Progenitor cell of endocrine pancreas (in vitro differentiated cells): ENCODE results near the gene HEXD. TPM values are rescaled to one million over a fixed set of nuclear protein-coding genes. Genes with fewer than 3 reads are reported as not detected.

Experiments used
- DNase-seq: peaks from one replicate; pipeline ENCODE4 v3.0.0; 2021; ENCODE audit warnings: low spot score; ENCODE audit not compliant: unreplicated experiment
- H3K27ac Mint-ChIP-seq: 2 replicates; pipeline ENCODE4 v1.8.0; 2021; ENCODE audit warnings: mild to moderate bottlenecking, moderate library complexity, mixed read lengths
- H3K27me3 Mint-ChIP-seq: 2 replicates; pipeline ENCODE4 v1.8.0; 2021; ENCODE audit warnings: mixed read lengths
- H3K36me3 Mint-ChIP-seq: 2 replicates; pipeline ENCODE4 v1.8.0; 2022; ENCODE audit warnings: mixed read lengths; ENCODE audit not compliant: insufficient read depth
- H3K4me1 Mint-ChIP-seq: 2 replicates; pipeline ENCODE4 v1.8.0; 2021; ENCODE audit warnings: low read depth, mixed read lengths
- H3K4me3 Mint-ChIP-seq: 2 replicates; pipeline ENCODE4 v1.8.0; 2021; ENCODE audit warnings: low read depth, mild to moderate bottlenecking, moderate library complexity, mixed read lengths
- H3K9me3 Mint-ChIP-seq: 2 replicates; pipeline ENCODE4 v1.8.0; 2021; ENCODE audit warnings: low read depth, mixed read lengths
- CTCF ChIP-seq: fragments of 200-600 bp; sonication (generic); IDR thresholded peaks from one replicate; pipeline ENCODE4 v1.5.0; 2021; ENCODE audit warnings: antibody characterized with exemption, mild to moderate bottlenecking; ENCODE audit not compliant: unreplicated experiment
- total RNA-seq: library from RNA; stranded (reverse); gene quantifications from 2 replicates; pipeline ENCODE4 v1.2.1, GENCODE V29; 2021

The HEXD gene
- total RNA-seq, 1 donor from 2014 or later: 86.4 TPM

DNA sequence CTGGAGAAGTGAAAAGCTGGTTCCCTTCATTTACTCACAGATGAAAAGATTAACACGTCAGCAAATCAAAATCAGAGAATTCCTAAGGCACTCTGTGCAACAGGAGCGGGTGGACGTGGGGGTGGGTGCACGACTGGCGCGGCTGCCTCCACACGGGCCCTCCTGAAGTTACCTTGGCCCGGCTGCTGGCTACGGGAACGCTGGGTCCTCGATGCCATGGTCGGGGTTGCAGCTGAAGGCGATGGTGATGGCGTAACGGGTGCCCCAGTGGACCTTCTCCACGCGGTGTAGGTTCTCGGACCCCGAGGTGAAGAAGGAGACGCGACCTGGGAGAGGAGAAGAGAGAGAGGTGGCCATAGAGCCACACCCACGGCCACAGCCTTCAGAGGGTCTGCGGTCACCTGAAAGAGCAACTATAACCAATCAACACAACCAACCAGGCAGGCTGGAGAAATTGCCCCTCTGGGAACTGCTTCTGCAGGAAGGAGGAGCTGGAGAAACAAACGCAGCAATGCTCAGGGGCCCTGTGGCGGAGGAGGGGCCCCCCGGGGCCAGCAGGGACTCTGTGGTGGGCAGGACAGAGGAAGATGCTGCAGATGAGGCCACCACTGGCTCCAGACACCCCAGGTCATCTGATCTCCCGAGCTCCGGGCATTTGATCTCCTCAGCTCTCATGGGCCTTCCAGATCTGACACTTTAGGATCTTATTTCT lies 25.8 kb upstream of the HEXD start:
- H3K36me3 Mint-ChIP-seq: no peaks in the 10 kb centered on the region
- H3K4me3 Mint-ChIP-seq: no peak overlapping the region
- H3K27ac Mint-ChIP-seq: no peak overlapping the region
- TF ChIP-seq CTCF: no peak
- no peak for DNase-seq
- H3K27me3 Mint-ChIP-seq: peaks cover 4% of the 10 kb centered on the region
- H3K9me3 Mint-ChIP-seq: no peaks in the 10 kb centered on the region
- no peaks in the 10 kb centered on the region for H3K4me1 Mint-ChIP-seq

GRCh38 chr17:82392941-82393340 lies 25.2 kb upstream of the HEXD start:
- Mint-ChIP-seq H3K4me1 (no peaks in the 10 kb centered on the region), H3K9me3 (no peaks in the 10 kb centered on the region), H3K36me3 (no peaks in the 10 kb centered on the region), H3K4me3 (no peak overlapping the region), H3K27me3 (no peaks in the 10 kb centered on the region), H3K27ac (no peak overlapping the region)
- no peak for DNase-seq
- no peak for TF ChIP-seq CTCF

DNA sequence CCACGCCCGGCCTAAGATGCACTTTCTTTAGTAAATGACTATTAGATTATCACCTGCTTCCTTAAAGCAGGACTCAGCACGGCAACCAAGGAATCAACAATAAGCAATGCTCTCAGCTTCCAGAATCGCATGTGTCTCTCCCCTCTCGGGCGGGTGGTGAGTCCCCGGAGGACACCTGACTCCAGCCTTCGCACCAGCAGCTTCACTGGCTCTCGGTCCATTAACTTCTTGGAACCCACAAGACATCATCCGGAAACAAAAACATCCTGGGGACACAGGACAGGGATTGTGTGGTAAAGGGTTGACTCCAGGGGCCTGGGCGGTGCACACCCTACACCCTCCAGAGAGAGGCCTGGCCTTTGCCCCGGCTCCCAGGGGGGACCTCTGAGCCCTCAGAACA lies 23.9 kb upstream of the HEXD start:
- H3K27me3 Mint-ChIP-seq: no peaks in the 10 kb centered on the region
- H3K4me3 Mint-ChIP-seq: no peak overlapping the region
- TF ChIP-seq CTCF: no peak
- H3K36me3 Mint-ChIP-seq: no peaks in the 10 kb centered on the region
- H3K4me1 Mint-ChIP-seq: no peaks in the 10 kb centered on the region
- H3K9me3 Mint-ChIP-seq: no peaks in the 10 kb centered on the region
- H3K27ac Mint-ChIP-seq: no peak overlapping the region
- no peak for DNase-seq

DNA sequence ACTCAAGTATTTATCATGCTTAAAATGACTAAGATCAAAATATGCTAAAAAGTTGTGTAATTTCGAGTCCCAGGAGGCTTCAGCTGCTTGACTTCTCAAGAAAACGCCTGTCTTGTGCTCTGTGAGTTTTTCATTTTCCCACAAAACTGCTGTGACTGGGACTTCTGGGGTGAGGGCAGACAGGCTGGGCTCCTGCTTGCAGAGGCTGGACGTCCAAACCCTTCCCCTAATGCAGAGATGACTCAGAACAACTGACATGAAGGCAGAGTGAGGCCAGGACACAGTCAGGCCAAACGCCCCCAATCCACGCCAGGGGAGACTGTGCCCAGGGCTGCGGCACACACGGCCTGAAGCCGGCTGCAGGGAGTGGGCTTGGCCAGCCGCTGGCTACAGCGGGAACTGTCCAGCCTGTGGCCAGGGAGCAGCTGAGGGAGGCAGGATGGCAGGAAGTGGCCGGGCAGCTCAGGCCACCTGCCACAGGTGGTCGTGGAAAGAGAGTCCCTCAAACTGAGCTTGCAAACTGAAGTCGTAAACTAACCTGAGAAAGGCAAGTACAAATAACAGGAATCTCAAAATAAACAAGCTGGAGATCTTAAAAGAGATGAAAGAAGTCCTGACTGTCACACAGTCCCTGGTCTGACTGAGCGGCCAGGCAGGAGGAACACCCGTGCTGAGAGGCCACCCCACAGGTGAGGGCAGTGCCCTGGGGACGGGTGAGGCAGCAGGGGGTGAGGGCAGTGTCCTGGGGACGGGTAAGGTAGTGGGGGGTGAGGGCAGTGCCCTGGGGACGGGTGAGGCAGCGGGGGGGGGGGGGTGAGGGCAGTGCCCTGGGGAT lies 21.3 kb upstream of the HEXD start:
- H3K27ac Mint-ChIP-seq: no peak overlapping the region

More for the DNA sequence above, 21.3 kb upstream of the HEXD start:
- TF ChIP-seq CTCF: no peak
- no peak for DNase-seq
- Mint-ChIP-seq H3K4me3 (no peak overlapping the region), H3K36me3 (peaks cover 6% of the 10 kb centered on the region), H3K9me3 (no peaks in the 10 kb centered on the region), H3K4me1 (no peaks in the 10 kb centered on the region), H3K27me3 (no peaks in the 10 kb centered on the region)
